Hypothalamus (tissue), 51 donors: ENCODE results near the gene FBLN1.
A peak's percentile ranks its signal among the peaks of the same experiment; 100 is the strongest.
"Not testable (repeated sequence)": the region's sequence is repeated elsewhere in the genome, so short reads cannot be mapped to it uniquely, and the experiment has no call there.

Experiments used
- DNase-seq, 51 donors: peaks; one replicate each; lab custom pipeline; 2025; lab: John Stamatoyannopoulos, UW

Gene FBLN1

GRCh38 chr22:45526281-45526680 lies 23.6 kb downstream of the FBLN1 start:
- DNase-seq: no peak

DNA sequence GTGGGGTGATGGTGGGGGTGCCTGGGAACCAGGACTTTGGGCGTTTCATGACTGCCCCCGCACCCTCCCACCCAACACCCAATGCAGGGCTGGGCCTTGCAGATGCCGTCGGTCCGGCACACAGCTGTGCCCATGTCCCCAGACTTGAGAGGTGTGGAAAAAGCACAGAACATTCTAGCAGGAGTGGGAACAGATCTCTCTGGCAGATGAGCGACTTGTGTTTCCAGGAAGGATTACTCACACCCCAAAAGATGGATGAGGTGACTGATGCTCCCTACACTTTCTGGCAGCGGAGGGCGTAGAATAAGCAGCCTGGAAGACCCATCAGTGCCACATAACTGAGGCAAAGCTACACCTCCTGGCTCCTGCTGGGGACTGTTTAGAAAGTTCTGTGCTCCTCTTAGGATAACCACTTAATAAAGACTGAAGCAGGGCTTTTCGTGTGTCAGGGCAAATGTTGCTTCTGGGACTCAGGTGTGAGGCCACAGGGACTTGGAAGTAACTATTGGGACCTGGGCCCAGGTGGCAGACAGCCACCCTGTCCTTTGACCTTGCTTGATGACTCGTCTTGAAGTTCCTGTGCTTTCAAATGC lies 24.2 kb downstream of the FBLN1 start:
- DNase-seq: no peak

- no peak for DNase-seq
These were observed 24.8 kb downstream of the FBLN1 start for GRCh38 chr22:45527456-45527855.

DNA sequence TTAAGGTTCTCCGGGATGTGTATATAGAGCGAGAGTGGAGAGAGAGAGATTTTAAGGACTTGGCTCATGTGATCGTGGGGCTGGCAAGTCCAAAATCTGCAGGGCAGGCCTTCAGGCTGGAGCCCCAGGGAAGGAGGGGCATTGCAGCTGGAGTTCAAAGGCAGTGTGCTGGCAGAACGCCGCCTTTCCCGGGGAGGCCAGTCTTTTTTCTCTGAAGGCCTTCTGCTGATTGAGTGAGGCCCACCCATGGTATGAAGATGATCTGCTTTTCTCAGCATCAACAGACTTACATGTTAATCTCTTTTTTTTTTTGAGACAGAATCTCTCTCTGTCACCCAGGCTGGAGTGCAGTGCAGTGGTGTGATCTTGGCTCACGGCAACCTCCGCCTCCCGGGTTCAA lies 25.4 kb downstream of the FBLN1 start:
- no peak for DNase-seq

GRCh38 chr22:45529105-45529504 lies 26.4 kb downstream of the FBLN1 start:
- DNase-seq: no peak

DNA sequence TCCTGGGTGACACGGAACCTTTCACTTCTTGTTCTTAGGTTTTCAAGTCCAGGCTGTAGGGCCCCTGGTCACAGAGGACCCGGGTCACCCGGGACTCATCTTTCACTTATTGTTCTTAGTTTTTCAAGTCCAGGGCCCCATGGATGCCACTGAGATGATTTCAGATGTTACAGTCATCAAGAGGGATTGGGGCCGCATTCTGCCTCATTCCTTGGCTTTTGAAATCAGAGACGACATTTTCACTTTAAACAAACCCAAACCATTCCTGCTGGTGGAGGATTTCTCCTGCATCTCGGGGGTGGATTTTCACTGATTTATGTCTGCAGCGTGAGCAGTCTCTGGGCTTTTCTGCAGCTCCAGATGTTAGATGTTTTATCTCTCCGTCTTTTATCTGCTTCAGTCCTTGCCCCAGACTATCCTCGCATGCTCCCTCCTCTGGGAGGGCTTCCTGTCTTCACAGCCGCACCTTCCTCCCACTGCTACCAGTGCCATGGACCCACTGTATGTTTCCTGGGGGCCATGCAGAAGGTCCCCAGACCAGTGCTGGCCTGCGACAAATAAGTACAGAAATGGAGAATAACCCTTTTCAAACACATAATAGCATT lies 27.4 kb downstream of the FBLN1 start:
- DNase-seq: no peak

GRCh38 chr22:45531441-45532234 lies 29.0 kb downstream of the FBLN1 start:
- no peak for DNase-seq

DNA sequence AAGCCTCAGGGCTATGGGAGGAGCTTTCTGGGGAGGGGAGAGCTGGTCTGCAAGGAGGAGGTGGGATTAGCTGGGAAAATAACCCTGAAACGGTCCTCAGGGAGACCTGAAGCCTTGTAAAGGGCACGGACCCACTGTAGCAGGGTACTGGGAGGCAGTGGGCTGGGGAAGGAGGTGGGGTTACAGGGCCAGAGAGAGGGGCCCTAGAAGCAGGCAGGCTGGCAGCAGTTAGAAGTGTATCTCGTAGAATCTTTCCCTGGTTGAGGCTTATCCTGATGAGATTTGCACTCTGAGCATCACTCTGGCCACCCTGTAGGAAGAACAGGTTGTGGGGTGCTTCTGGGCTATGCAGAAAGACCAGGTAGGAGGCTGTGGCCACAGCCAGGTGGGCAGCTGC lies 29.6 kb downstream of the FBLN1 start:
- DNase-seq: no peak

DNA sequence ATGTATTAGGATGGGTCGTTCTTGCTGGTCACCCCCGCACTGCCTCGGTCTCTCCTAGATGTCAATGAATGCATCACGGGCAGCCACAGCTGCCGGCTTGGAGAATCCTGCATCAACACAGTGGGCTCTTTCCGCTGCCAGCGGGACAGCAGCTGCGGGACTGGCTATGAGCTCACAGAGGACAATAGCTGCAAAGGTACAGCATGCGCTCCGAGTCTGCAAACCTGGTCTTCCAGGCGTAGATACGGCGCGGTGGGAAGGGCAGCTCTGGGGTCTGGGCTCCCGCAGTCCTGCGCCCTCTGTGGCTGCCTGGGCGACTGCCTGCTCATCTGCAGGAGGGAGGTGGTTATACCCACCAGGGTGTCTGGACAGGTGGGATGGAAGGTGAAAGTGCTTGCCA lies 31.0 kb downstream of the FBLN1 start:
- no peak for DNase-seq

DNA sequence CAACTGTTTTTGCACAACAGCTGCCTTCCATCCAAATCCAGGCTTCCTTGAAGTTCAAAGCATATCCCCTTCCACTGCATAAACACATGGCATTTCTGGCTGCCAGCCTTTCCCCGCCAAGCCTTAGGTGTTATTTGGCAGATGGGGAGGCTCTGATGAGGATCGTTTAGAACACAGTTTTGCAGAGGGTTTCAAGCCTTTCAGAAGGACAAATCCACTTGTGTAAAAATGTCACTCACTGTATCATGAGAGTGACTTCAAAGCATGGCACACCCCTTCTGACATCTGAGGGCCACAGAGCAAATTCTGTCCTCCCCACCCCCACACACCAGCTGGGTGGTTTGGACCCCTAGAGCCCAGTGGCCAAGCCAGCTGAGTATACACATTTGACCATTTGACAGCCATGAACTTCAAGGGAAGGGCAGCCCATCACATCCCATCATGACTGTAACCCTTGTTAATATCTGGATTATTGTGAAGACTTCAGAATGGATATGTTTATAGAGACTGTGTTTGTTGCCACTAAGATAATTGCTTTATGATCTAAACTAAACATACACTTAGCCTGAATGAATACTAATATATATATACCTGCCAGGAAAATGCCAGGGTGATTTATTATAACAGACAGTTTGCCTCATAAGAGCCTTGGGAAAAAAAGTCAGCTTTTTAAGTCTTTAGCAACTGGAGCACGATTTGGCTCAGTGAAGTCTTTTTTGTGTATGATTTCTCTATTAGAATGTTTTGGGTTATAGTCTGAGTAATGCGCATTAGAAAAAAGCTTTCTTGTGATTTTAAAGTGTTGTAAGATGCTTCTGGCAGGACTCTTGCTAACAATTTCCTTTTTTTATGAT lies 31.9 kb downstream of the FBLN1 start:
- no peak for DNase-seq

- DNase-seq: no peak
These were observed 32.6 kb downstream of the FBLN1 start for GRCh38 chr22:45535290-45535689.

GRCh38 chr22:45535835-45536234 lies 33.2 kb downstream of the FBLN1 start:
- not testable (repeated sequence) for DNase-seq

- peak in 43 of 51 donors; percentile 9 to 89 (median 69) for DNase-seq
These were observed 35.1 kb downstream of the FBLN1 start for GRCh38 chr22:45537734-45538181.

GRCh38 chr22:45538281-45538680 lies 35.6 kb downstream of the FBLN1 start:
- DNase-seq: peak in 14 of 51 donors; percentile 13 to 72 (median 48)

DNA sequence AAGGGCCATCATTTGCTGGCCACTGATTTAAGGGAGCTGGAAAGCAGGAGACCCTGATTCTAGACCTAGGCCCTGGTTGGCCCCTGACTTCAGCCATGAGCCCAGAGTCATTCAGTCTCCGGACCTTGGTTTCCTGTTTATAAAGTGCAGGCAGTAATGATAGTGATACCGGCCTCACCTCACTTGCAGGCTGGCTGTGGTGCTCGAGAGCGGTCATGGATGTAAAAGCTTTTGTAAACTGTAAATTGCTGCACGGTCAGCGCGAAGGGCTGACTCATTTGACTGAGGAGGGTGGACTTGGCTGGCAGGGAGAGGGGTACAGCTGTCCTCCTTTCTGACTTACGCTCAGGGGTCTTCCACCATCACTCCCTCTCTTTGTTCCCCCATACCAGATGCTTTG lies 37.4 kb downstream of the FBLN1 start:
- no peak for DNase-seq

DNA sequence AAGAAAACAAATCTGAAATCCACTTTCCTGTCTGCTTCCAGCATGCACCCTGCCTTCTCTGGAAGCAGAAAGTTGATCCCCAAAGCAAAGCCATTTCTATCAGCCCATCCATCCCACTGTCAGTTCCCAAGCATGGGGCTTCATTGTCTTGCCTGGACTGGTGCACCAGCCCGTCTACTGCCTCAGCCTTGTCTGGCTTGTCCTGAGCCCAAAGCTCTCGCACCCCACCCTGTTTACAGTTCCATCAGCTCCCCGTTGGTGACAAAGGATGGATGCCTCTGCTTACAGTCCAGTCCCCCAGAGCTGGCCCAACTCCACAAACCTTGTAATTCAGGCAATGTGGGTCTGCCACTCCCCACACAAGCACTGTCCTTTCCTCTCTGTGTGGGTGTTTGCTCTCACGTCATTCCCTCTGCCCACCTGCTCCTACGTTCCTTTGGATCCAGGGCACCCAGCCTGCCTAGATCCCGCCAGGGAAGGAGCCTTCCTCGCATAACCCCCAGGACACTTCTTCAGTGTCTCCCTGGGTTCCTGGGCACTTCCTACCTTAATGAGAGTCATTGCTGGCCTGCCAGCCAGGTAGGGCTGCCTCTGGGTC lies 38.8 kb downstream of the FBLN1 start:
- no peak for DNase-seq

DNA sequence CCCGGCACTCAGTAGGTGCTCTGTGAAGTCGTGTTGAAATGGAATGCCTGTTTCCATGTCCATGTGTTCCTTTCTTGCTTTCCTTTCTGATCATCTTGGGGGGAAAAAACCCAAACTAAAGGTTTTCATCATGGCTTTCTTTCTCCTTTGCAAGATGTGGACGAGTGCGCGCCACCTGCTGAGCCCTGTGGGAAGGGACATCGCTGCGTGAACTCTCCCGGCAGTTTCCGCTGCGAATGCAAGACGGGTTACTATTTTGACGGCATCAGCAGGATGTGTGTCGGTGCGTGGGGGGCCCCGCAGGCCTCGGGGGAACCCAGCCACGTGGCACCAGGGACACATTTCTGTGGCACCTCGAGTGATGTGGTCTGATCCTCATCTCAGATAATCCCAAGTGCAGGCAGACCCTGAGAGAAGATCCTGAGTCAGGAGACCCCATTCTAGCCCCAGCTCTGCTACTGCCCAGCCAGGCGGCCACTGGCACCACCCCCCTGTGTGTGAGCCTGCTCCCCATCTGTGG lies 39.4 kb downstream of the FBLN1 start:
- DNase-seq: no peak

- DNase-seq: not testable (repeated sequence)
These were observed 40.1 kb downstream of the FBLN1 start for GRCh38 chr22:45542736-45543135.

GRCh38 chr22:45543243-45543642 lies 40.6 kb downstream of the FBLN1 start:
- DNase-seq: no peak

DNA sequence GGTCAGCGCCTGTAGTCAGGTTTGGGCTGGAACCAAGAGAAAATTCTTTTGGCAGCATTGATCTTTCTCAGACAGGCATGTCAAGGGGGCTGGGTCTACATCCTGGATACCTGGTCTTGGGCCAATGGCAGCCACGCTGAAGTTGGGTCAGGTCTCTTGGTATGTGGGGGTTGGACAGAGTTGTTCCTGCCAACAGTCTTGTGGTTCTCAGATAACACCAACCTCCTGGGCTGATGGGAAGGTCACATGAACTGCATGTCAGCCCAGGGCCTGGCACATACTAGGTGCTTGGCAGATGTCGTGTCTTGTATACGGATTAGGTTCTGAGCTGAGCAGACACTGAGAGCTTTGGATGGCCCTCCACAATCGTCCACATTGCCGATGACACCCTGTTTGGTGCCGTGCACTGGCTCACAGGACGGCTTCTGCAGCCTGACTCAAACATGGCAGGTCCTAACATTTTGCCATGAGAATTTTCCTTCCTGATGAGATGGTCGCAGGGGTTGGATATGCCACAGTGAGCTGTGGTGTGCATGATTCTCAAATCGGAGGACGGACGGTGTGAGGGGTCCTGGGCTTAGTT lies 42.0 kb downstream of the FBLN1 start:
- DNase-seq: no peak
